Left renal cortex interstitium (tissue), 4 donors: ENCODE data around the gene SCNM1. TPM values are rescaled to one million over a fixed set of nuclear protein-coding genes. Genes with fewer than 3 reads are reported as not detected.
"Not testable (repeated sequence)": the region's sequence is repeated elsewhere in the genome, so short reads cannot be mapped to it uniquely, and the experiment has no call there.

Experiments used
- DNase-seq, 4 donors: peaks; one replicate each; pipeline ENCODE4 v3.0.0-alpha.2; 2013; ENCODE audit warnings: low read depth in 4 of 4, low spot score in 2 of 4, missing footprints in 1 of 4
- polyA plus RNA-seq, 4 donors: library from polyadenylated mRNA; unstranded; fragments of 120-200 nt; gene quantifications; one replicate each; pipeline ENCODE4 v1.2.1, GENCODE V29; 2013; ENCODE audit not compliant: insufficient read length in 4 of 4

Gene SCNM1
- polyA plus RNA-seq, 4 donors = 35.1 to 42.5 (median 41.1) TPM

DNA sequence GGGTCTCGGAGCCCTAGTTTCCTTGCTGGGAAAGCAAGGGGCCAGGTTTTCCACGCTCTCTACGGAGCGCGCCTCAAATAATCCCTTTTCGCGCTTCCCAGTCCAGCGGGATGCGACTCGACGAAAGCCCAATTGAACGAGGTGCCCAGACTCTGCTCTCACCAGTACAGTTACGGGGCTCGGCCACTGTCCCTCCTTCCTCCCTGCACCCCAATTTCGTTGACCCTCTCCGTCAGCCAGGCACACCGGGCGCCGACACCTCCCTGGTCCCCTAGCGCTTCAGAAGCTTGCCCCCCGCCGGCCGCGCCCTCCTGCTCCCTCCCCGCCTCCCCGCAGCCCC is 19.9 kb upstream of the SCNM1 start:
- no peak for DNase-seq

DNA sequence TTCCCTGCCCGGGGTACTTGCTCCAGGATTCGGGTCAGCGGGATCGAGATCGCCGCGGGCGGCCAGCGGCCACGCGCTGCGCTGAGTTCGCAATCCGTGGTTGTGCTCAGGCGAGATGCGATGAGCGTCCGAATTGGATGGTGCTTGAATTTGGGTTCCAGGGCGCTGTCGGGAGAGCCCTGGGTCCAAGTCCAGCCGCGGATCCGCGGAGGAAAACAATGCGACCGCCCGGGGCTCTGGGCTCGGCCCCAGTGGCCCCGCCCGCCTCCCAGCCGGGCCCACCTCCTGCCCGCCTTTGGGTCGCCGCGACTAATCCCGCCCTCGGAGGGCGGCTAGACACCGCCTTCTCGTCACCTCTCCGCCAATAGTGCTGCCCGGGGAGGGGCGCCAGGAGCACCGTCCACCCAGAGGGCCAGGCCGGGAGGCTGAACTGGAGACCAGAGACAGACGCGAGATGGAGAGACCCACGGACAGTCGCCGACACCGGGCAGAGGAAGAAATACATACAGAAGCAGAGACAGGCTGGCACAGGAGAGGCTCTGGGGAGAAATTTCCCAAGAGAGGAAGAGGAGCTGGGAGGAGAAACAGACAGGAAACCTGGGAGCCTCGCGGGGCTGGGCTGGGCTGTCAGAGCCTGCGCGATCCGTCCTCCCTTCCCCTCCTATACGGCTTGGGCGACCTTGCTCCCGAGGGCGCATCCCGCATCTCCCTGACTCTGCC is 19.4 kb upstream of the SCNM1 start, which contains the start of gene SEMA6C:
Gene SEMA6C (minus strand): TSS at position 220 of the 720 bp plus-strand sequence. CDS start 4,010 bp downstream, outside the sequence.
- DNase-seq = peak in 2 of 4 donors; percentile 89 to 91

DNA sequence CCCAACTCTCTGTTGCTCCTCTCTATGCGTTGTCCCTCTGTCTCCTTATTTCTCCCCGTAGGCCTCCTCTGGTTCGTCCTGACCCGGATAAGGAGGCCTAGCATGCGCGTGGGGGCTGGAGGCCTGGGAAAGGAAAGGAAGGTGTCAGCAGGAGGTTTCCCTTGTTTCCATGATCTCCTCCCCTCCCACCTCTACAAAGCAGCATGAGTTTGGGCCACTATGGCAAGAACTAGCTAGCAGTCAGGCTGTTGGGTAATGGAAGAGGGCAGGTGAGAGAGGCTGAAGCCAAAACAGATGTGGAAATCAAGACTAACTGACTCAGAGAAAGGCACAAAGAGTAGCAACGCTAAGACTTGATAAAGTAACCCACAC is 18.8 kb upstream of the SCNM1 start:
- DNase-seq = no peak

DNA sequence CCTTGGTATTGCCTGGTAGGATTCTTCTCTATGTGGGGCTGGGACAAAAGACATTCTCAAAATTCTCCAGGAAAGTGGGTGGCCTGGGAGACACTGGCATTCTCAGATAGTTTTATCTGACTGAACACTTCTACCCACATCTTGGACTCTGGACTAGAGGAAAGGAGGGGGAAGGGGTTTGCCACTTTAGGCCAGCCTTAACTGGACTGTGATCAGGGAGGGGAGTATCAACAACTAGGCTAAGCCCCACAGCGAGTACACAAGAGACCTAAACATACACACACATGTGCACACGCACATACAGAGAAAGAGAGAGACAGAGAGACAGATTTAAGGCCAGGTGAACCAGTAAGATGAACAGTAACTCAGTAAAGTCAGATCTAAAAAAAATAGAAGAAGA is 18.3 kb upstream of the SCNM1 start:
- DNase-seq = no peak

DNA sequence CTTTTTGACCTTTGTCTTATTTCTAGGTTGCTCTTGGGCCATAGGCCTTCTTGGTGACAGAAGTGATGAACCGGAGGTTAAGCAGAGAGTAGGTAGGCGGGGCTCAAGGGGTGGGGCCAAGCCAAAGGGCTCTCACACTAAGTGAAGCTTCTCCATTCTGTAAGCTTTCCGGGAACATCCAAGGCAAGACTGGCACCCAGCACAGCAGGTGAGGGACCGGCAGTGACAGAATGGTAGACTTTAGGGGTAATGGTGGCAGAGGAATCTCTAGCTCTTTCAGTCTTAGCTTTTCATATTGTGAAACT is 9.5 kb upstream of the SCNM1 start, which contains the start of gene TNFAIP8L2:
Gene TNFAIP8L2 (plus strand): TSS at position 135 of the 305 bp plus-strand sequence. CDS start 2,049 bp downstream, outside the sequence.
- no peak for DNase-seq

DNA sequence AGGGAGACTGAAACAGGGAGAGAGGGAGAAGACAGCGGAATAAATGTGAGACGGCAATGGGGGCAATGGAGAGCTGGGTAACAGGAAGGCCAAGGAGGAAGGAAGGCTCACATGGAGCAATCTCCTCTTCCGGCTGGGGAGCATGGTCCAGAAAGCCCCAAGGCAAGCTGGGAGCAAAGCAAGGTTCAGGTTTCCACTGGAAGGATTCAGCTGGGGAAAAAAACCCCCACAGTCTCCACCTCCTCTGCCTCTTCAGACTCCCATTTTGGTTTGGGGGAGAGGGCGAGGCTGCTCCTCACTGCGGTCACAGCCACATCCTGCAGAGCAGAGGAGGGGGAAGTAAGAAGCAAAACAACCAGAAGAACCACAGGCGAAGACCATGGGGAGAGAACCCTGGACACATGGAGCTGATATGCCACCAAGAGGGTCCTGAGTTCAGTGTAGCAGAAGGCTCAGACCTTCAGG is 8.8 kb upstream of the SCNM1 start:
- no peak for DNase-seq

DNA sequence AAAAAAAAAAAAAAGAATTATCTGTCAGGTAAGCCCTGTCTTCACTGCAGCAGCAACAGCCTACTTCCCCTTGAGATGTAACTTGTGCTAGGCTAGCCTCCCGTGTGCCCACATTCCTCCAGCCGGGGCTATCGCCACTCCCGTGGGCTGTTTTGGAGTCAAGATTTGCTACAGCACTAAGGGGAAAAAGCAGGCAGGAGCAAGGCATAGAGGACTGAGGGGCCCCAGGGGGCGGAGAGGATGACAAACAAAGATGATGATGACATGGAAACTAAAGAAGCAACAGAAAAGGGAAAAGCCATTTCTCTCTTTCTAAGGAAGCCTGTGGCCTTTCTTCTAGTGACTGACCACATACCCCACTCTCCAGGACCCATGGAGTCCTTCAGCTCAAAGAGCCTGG is 7.6 kb upstream of the SCNM1 start:
- no peak for DNase-seq

DNA sequence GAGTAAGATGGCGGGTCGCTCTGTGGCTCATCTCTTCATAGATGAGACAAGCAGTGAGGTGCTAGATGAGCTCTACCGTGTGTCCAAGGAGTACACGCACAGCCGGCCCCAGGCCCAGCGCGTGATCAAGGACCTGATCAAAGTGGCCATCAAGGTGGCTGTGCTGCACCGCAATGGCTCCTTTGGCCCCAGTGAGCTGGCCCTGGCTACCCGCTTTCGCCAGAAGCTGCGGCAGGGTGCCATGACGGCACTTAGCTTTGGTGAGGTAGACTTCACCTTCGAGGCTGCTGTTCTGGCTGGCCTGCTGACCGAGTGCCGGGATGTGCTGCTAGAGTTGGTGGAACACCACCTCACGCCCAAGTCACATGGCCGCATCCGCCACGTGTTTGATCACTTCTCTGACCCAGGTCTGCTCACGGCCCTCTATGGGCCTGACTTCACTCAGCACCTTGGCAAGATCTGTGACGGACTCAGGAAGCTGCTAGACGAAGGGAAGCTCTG is 7.1 kb upstream of the SCNM1 start:
- DNase-seq = no peak

DNA sequence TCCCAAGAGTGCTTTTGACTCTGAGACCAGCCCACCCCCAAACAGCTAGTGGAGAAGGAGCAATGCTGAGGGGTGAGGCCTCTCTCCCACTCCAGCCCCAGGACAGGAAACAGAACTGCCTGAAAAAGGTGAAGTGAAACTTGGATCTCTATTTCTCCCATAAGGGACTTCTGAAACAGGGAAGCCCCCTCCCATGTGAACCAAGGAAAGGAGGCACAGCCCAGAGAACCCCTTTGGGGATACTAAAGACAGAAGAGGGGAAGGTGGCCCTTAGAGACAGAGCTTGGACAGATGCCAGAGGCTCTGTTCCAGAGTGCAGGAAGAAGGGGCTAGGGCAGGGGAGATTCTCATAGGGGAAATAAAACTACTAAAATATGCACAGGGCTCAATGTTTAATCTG is 6.6 kb upstream of the SCNM1 start:
- no peak for DNase-seq

DNA sequence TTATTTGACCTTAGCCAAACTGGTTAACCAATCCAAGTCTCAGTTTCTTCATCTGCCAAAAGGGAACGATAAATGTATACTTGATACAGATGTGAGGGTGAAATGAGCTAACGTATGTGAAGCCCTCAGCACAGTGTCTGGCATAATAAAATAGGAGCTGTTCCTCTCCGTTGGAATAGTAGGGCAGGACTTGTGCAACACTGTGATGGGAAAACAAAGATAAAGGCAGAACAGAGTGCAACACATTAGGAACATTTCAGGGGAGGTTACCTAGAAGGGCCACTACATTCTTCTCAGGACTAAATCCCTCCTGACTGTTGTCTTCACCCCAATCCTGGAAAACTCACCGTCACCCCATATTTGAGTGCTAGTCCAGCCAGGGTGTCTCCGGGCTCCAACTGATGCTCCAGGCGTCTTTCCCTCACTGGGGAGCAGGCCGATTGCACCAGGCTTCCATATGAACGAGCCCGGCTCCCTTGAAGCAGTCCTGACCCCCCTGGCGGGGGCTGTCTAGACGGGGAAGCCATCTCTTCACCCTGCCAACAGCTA is 1.1 kb upstream of the SCNM1 start:
- DNase-seq = no peak

DNA sequence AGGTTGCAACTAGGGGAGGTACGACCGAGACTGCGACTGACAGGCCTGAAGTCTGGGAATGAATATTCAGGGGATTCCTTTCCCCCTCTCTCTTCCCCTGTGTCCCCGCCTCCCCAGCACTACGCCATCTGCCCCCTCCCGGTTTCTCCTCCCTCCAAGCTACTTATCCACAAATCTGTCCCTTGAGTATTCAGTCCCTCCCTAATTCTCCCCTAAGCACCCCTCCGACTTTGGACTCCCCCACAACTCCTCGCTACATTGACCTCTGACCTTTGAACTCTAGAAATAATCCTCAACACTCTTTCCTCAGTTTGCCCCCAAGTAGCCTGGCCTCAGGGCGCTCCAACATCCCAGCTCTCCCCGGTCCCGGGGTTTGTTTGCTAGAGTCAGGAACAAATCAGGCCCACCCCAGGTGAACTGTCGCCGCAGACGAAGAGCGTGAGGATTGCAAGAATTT is 635 bp upstream of the SCNM1 start:
- peak in 1 of 4 donors; percentile 89 for DNase-seq

DNA sequence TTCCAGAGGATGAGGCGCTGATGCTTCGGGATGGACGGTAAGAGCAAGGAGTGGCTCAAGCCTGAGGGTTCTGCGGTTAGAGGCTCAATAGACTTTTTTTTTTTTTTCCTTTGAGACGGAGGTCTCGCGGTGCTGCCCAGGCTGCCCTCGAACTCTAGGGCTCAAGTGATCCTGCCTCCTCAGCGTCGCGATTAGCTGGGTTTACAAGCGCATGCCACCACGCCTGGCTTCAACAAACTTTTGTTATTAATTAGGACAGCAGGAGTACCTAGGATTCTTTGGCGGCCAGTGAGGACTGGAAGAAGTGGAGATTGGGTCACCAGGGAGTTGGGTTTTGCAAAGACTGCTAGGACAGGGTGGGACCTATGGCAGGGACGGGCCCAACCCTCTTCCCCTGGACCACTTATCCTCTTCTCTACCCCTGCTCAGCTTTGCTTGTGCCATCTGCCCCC is 587 bp downstream of the SCNM1 start:
- DNase-seq = no peak

DNA sequence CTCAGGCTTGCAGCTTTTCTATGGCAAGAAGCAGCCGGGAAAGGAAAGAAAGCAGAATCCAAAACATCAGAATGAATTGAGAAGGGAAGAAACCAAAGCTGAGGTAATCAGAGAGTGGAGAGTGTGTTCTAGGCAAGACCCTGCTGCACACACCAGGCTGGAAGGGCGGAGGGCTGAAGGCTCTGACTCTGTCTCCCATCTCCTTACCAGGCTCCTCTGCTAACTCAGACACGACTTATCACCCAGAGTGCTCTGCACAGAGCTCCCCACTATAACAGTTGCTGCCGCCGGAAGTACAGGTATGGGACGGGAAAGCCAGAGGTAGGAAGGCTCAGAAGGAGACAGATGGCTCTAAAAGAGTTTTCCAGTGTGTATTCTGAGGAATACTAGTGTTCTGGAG is 1.2 kb downstream of the SCNM1 start:
- DNase-seq = no peak

DNA sequence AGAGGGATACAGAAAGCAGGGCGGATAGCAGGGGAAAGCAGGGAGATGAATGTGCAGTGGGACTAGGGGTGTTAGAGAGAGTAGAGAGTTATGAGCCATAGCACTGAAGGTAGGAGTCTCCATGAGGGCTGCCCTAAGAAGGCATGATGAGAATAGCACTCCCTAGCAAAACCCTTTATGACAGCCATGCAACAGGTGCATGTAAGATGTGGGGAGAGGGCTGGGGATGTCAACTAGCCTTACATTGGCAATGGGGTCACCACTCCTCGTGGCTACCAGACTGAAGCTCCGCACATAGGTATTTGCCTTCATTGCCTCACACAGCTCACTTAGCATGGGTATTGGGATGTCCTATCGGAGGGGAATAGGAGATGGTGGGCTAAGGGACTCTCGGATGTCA is 5.2 kb downstream of the SCNM1 start:
- no peak for DNase-seq

DNA sequence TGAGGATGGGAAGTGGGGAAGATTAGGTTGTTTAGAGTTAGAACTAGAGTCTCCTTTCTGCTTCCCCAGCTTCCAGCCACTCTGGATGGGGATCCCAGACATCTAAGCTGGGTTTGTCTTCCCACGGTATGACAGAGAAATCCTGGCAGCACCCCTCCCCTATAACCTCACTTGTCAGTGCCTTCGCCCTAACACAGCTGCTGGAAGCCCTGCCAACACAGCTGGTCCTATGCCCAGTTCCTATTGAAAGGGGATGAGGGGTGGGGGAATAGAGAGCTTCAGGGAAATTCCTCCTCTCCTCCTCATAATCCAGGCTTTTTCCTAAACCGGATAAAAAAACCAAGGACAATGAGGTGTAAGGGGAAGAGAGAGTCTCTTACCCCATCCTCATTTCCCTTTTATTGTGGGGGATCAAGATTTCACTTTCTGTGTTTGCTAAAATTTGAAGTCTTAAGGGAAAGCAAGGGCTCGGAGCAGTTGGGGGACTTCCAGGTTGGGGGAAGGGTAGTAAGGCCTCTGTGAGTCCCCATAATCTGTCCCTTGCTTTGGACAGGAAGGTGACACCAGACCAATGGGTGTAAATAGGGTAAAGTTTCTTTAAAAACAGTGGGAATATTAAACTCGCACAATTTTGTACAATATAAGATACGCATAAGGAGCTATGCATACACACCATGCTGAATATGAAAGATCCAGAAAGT is 9.2 kb downstream of the SCNM1 start:
- no peak for DNase-seq

DNA sequence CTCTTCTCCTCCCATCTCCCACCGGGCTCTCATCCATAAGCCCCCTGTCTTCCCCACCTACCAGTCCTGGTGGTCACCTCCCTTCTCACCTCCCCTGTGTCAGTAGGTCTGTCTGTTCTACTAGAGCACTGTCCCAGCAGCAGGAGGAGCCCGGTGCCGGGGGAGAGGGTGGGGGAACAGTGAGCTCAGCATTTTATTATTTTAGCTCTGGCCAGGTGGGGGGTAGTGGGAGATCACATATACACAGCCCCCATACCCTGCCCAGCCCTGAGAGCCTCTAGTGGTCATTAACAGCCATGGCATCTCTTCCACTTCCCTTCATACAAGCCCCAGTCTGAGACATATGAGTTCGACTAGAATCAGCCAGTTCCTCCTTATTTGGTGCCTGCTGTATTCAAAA is 9.9 kb downstream of the SCNM1 start, which contains the start of gene TMOD4:
Gene TMOD4 (minus strand): TSS at position 119 of the 400 bp plus-strand sequence. CDS start 1,106 bp downstream, outside the sequence.
- no peak for DNase-seq

DNA sequence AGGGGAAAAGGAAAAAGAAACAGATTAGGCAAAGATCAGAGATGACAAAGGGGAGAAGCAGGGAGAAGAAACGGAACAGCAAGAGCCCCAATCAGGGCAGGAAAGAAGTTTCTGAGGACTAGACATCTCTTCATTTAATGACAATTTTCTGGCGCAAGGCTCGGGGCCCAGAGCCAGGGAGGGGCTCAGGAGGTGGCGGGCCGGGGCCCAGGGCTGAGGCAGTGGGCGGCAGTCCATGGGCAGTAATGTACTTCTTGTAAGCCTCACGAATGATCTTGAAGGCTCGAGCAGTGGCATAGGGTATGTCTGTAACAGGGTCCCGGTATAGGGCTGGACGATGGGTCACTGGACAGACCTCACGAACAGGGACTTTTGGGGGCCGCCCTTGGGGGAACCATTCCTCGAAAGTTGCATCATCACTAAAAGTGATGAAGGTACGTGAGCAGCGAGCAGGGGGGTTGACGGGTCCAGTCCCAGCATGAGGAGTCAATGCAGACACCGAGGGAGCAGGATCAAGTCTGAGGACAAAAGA is 10.6 kb downstream of the SCNM1 start:
- no peak for DNase-seq

DNA sequence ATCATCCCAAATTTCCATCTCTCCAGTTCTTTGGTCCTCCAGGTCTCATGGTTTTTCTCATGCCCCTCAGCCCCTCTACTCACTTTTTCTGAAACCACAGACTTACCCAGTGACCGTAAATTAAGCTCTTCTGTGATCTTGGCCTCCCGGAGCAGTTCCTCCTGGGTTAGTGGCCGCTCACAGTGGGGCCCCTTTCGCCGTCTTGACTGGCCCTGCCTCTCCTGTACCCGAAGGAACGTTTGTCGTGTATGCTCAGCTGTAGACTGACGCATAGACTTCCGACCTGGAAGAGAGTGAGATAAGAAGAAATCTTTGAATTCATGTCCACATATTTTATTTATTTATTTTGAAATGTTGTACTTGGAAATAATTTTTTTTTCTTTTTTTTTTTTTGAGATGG is 18.3 kb downstream of the SCNM1 start:
- no peak for DNase-seq

DNA sequence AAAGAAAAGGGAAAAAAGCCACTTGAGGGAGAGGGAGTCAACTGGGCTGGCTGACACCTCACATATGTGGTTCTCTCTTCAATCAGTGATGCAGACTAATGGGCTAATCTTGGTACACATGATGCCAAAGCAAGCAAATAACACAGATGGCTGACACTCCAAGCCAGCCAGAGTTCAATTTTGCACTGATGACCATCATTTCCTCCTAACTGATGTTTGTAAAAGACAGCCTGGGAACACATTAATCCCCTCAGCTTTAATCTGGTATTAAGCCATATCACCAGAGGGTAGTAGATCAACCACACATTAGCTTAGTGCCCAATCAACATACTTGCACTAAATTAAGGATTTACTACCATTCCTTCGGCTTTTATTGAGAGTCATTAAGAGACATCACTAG is 21.3 kb downstream of the SCNM1 start:
- no peak for DNase-seq

DNA sequence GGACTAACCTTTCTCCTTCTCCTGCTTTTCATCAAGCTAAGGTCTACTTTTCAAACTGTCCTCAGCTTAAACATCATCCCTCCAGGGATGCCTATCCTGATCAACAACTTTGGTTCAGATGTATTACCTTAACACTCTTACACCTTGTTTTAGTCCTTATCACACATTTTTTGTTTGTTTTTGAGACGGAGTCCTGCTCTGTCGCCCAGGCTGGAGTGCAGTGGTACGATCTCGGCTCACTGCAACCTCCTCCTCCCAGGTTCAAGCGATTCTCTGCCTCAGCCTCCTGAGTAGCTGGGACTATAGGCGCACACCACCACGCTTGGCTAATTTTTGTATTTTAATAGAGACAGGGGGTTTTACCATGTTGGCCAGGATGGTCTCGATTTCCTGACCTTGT is 22.7 kb downstream of the SCNM1 start:
- DNase-seq = not testable (repeated sequence)
